ENCODE data around the gene TBCD.

Gene TBCD

GRCh38 chr17:82798752-82799151, 46.9 kb downstream of the TBCD start:
- Histone ChIP-seq H3K4me1 (ENCODE audit: insufficient read depth, low read length) (0 out of 2 replicates have a peak, but pooled peaks cover 4% of the 10 kb centered on the region), H3K27me3 (ENCODE audit: insufficient read depth, low read length) (no peaks in the 10 kb centered on the region), H3K4me3 (ENCODE audit: low read length) (no peak overlapping the region), H3K36me3 (ENCODE audit: insufficient read depth, low read length) (peaks cover 53% of the 10 kb centered on the region), H3K9me3 (ENCODE audit: insufficient read depth, low read depth, low read length) (no peaks in the 10 kb centered on the region), H3K27ac (ENCODE audit: low read depth, low read length) (no peak overlapping the region), H3K9ac (ENCODE audit: low read depth, low read length) (no peak overlapping the region)
- WGBS = 96% methylated on average over 7 of the region's 7 CpGs

DNA sequence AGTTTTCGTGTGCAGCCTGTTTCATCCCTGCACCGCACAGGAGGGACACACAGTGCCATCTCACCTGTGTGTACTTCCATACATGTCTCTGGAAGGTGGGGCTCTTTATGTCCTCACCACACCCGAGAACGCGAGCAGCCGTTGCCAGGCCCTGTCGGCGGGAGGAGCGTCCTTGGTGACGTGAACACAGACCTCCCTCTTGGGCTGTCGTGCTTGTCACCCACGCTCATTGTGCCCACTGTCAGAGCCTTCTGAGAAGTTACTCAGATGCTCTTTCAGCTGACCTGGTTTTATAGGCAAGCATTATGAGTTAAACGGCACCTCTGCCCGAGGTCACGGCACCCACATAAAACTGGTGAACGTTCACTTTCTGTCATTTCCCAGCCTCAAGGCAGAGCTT, 47.7 kb downstream of the TBCD start:
- no peaks in the 10 kb centered on the region for H3K27me3 ChIP-seq (ENCODE audit: insufficient read depth, low read length)
- H3K4me3 ChIP-seq (ENCODE audit: low read length) = no peak overlapping the region
- no peak overlapping the region for H3K9ac ChIP-seq (ENCODE audit: low read depth, low read length)
- 98% methylated on average over 16 of the region's 16 CpGs for WGBS
- H3K9me3 ChIP-seq (ENCODE audit: insufficient read depth, low read depth, low read length) = no peaks in the 10 kb centered on the region
- peaks cover 47% of the 10 kb centered on the region for H3K36me3 ChIP-seq (ENCODE audit: insufficient read depth, low read length)
- H3K4me1 ChIP-seq (ENCODE audit: insufficient read depth, low read length) = 0 out of 2 replicates have a peak, but pooled peaks cover 4% of the 10 kb centered on the region
- no peak overlapping the region for H3K27ac ChIP-seq (ENCODE audit: low read depth, low read length)

- H3K27me3 ChIP-seq (ENCODE audit: insufficient read depth, low read length) = no peaks in the 10 kb centered on the region
These were observed 49.0 kb downstream of the TBCD start for GRCh38 chr17:82800885-82801284.

DNA sequence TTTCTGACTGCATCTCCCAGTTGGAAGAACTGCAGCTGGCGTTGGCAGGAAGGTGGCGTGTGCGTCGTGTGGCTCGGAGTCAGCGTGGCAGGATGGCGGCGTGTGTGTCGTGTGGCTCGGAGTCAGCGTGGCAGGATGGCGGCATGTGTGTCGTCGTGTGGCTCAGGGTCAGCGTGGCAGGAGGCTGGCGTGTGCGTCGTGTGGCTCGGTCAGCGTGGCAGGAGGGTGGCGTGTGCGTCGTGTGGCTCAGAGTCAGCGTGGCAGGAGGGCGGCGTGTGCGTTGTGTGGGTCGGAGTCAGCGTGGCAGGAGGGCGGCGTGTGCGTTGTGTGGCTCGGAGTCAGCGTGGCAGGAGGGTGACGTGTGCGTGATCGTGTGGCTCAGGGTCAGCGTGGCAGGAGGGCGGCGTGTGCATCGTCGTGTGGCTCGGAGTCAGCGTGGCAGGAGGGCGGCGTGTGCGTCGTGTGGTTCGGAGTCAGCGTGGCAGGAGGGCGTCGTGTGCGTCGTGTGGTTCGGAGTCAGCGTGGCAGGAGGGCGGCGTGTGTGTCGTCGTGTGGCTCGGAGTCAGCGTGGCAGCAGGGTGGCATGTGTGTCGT, 49.6 kb downstream of the TBCD start:
- Histone ChIP-seq H3K4me1 (ENCODE audit: insufficient read depth, low read length) (0 out of 2 replicates have a peak, but pooled peaks cover 4% of the 10 kb centered on the region), H3K4me3 (ENCODE audit: low read length) (no peak overlapping the region), H3K36me3 (ENCODE audit: insufficient read depth, low read length) (peaks cover 43% of the 10 kb centered on the region), H3K9ac (ENCODE audit: low read depth, low read length) (no peak overlapping the region), H3K27ac (ENCODE audit: low read depth, low read length) (no peak overlapping the region), H3K27me3 (ENCODE audit: insufficient read depth, low read length) (no peaks in the 10 kb centered on the region), H3K9me3 (ENCODE audit: insufficient read depth, low read depth, low read length) (no peaks in the 10 kb centered on the region)
- WGBS = 98% methylated on average over 63 of the region's 63 CpGs

More at GRCh38 chr17:82800885-82801284, 49.0 kb downstream of the TBCD start:
- H3K9me3 ChIP-seq (ENCODE audit: insufficient read depth, low read depth, low read length) = no peaks in the 10 kb centered on the region
- 96% methylated on average over 15 of the region's 15 CpGs for WGBS
- H3K4me1 ChIP-seq (ENCODE audit: insufficient read depth, low read length) = 0 out of 2 replicates have a peak, but pooled peaks cover 4% of the 10 kb centered on the region
- no peak overlapping the region for H3K27ac ChIP-seq (ENCODE audit: low read depth, low read length)
- H3K4me3 ChIP-seq (ENCODE audit: low read length) = no peak overlapping the region
- H3K36me3 ChIP-seq (ENCODE audit: insufficient read depth, low read length) = peaks cover 37% of the 10 kb centered on the region
- H3K9ac ChIP-seq (ENCODE audit: low read depth, low read length) = no peak overlapping the region

DNA sequence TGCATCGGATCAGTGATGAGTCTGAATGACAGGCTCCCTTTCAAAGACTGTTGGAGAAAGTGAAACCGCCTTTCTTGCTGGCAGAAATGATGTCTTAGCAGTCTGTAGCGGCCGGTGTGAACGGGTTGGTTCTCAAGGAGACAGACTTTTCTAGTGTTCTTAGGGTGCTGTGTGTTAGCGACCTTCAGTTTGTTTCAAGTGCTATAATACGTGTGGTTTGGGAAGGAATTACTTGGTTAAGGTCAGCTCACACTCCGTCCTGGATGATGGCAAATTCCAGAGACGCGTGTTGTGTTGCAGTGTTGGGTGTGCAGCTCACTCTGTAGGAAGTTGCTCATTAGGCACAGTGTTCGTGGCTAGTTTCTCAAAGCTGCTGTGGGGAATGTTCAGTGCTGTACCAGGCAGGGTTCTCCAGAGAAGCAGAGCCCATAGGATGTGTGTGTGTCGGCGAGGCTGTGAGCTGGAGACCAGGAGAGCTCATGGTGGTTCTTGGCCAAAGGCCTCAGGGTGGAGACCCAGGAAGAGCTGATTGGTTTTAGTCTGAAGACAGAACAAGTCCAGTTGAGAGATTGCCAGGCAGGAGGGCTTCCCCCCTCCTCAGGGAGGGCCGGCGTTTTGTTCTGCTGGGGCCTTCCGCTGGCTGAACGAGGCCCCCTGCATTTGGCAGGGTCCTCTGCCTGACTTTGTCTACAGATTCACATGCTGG, 50.4 kb downstream of the TBCD start:
- no peak overlapping the region for H3K9ac ChIP-seq (ENCODE audit: low read depth, low read length)
- H3K36me3 ChIP-seq (ENCODE audit: insufficient read depth, low read length) = peaks cover 47% of the 10 kb centered on the region
- 0 out of 2 replicates have a peak, but pooled peaks cover 4% of the 10 kb centered on the region for H3K4me1 ChIP-seq (ENCODE audit: insufficient read depth, low read length)
- 95% methylated on average over 17 of the region's 17 CpGs for WGBS
- H3K9me3 ChIP-seq (ENCODE audit: insufficient read depth, low read depth, low read length) = no peaks in the 10 kb centered on the region
- H3K4me3 ChIP-seq (ENCODE audit: low read length) = no peak overlapping the region
- H3K27me3 ChIP-seq (ENCODE audit: insufficient read depth, low read length) = no peaks in the 10 kb centered on the region
- H3K27ac ChIP-seq (ENCODE audit: low read depth, low read length) = no peak overlapping the region

DNA sequence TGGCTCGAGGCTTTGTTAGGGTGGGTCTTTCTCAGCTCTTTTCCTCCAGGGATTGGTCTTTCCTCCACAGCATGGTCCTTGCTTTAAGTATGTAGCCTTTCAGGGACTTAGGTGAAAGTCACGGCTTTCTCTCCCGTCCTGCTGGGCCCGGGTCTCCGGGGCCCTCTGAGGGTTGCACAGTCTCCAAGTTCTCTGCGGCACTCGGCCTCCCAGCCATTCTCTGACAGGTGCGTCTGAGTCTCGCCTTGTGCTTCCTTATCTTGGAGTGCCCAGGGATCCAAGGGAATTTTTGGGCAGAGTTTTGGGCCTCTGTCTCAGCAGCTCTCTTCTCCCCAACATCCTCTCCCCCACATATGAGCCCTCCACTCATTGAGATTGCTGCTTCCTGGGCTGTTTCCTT, 51.3 kb downstream of the TBCD start:
- WGBS = 95% methylated on average over 9 of the region's 9 CpGs
- H3K4me3 ChIP-seq (ENCODE audit: low read length) = no peak overlapping the region
- no peaks in the 10 kb centered on the region for H3K27me3 ChIP-seq (ENCODE audit: insufficient read depth, low read length)
- no peaks in the 10 kb centered on the region for H3K9me3 ChIP-seq (ENCODE audit: insufficient read depth, low read depth, low read length)
- H3K9ac ChIP-seq (ENCODE audit: low read depth, low read length) = no peak overlapping the region
- H3K4me1 ChIP-seq (ENCODE audit: insufficient read depth, low read length) = 0 out of 2 replicates have a peak, but pooled peaks cover 4% of the 10 kb centered on the region
- no peak overlapping the region for H3K27ac ChIP-seq (ENCODE audit: low read depth, low read length)
- peaks cover 50% of the 10 kb centered on the region for H3K36me3 ChIP-seq (ENCODE audit: insufficient read depth, low read length)

DNA sequence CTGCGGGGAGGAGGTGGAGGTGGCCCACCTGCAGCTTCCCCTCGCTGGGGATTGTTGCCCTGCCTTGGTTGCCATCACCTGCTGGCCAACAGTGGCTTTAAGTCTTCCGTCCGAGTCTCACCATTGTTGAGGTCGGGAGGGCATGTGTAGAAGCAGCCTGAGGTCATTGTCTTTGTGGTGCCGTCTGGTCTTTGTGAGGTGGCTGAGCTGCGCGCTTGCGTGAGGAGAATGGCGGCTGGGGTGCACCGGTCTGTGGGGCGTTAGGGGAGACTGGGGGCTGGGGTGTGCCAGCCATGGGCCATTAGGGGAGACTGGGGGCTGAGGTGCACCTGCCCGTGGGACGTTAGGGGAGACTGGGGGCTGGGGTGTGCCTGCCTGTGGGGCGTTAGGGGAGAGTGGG, 51.7 kb downstream of the TBCD start:
- Histone ChIP-seq H3K36me3 (ENCODE audit: insufficient read depth, low read length) (peaks cover 47% of the 10 kb centered on the region), H3K27ac (ENCODE audit: low read depth, low read length) (no peak overlapping the region), H3K9me3 (ENCODE audit: insufficient read depth, low read depth, low read length) (no peaks in the 10 kb centered on the region), H3K4me1 (ENCODE audit: insufficient read depth, low read length) (0 out of 2 replicates have a peak, but pooled peaks cover 4% of the 10 kb centered on the region), H3K9ac (ENCODE audit: low read depth, low read length) (no peak overlapping the region), H3K4me3 (ENCODE audit: low read length) (no peak overlapping the region), H3K27me3 (ENCODE audit: insufficient read depth, low read length) (no peaks in the 10 kb centered on the region)
- 93% methylated on average over 15 of the region's 15 CpGs for WGBS

- H3K4me3 ChIP-seq (ENCODE audit: low read length) = no peak overlapping the region
- no peak overlapping the region for H3K9ac ChIP-seq (ENCODE audit: low read depth, low read length)
- 94% methylated on average over 27 of the region's 27 CpGs for WGBS
- H3K27ac ChIP-seq (ENCODE audit: low read depth, low read length) = no peak overlapping the region
- peaks cover 47% of the 10 kb centered on the region for H3K36me3 ChIP-seq (ENCODE audit: insufficient read depth, low read length)
- H3K27me3 ChIP-seq (ENCODE audit: insufficient read depth, low read length) = no peaks in the 10 kb centered on the region
- H3K9me3 ChIP-seq (ENCODE audit: insufficient read depth, low read depth, low read length) = no peaks in the 10 kb centered on the region
- H3K4me1 ChIP-seq (ENCODE audit: insufficient read depth, low read length) = 0 out of 2 replicates have a peak, but pooled peaks cover 4% of the 10 kb centered on the region
These were observed 52.8 kb downstream of the TBCD start for GRCh38 chr17:82804442-82805191.

- no peak overlapping the region for H3K27ac ChIP-seq (ENCODE audit: low read depth, low read length)
- 0 out of 2 replicates have a peak, but pooled peaks cover 4% of the 10 kb centered on the region for H3K4me1 ChIP-seq (ENCODE audit: insufficient read depth, low read length)
- peaks cover 47% of the 10 kb centered on the region for H3K36me3 ChIP-seq (ENCODE audit: insufficient read depth, low read length)
- WGBS = 95% methylated on average over 13 of the region's 13 CpGs
- no peak overlapping the region for H3K9ac ChIP-seq (ENCODE audit: low read depth, low read length)
- no peaks in the 10 kb centered on the region for H3K27me3 ChIP-seq (ENCODE audit: insufficient read depth, low read length)
- H3K4me3 ChIP-seq (ENCODE audit: low read length) = no peak overlapping the region
- no peaks in the 10 kb centered on the region for H3K9me3 ChIP-seq (ENCODE audit: insufficient read depth, low read depth, low read length)
These were observed 53.4 kb downstream of the TBCD start for GRCh38 chr17:82805254-82805653.

- H3K4me3 ChIP-seq (ENCODE audit: low read length) = no peak overlapping the region
- WGBS = 96% methylated on average over 19 of the region's 19 CpGs
- 0 out of 2 replicates have a peak, but pooled peaks cover 4% of the 10 kb centered on the region for H3K4me1 ChIP-seq (ENCODE audit: insufficient read depth, low read length)
- H3K9me3 ChIP-seq (ENCODE audit: insufficient read depth, low read depth, low read length) = no peaks in the 10 kb centered on the region
- no peak overlapping the region for H3K27ac ChIP-seq (ENCODE audit: low read depth, low read length)
- H3K36me3 ChIP-seq (ENCODE audit: insufficient read depth, low read length) = peaks cover 46% of the 10 kb centered on the region
- H3K9ac ChIP-seq (ENCODE audit: low read depth, low read length) = no peak overlapping the region
- H3K27me3 ChIP-seq (ENCODE audit: insufficient read depth, low read length) = no peaks in the 10 kb centered on the region
These were observed 54.0 kb downstream of the TBCD start for GRCh38 chr17:82805823-82806222.

DNA sequence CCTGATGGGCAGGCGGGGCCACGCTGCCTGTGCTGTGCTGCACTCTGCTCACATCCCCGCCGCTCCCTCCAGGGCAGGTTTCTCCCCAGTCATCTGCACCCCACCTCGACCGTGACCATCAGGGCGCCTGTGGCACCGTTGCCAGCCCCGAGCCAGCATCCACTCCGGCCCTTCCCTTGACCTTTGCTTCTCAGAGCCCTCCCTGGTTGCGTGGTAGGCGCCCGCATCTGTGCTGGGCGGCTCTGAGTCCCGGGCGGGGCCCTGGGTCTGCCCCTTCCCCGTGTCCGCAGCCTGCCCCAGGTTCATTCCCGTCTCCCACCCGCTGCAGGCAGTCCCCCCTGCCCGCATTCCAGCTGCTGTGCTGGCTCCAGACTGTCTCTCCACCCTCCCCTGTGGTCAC, 54.8 kb downstream of the TBCD start:
- Histone ChIP-seq H3K27me3 (ENCODE audit: insufficient read depth, low read length) (no peaks in the 10 kb centered on the region), H3K9ac (ENCODE audit: low read depth, low read length) (no peak overlapping the region), H3K27ac (ENCODE audit: low read depth, low read length) (no peak overlapping the region), H3K4me1 (ENCODE audit: insufficient read depth, low read length) (0 out of 2 replicates have a peak, but pooled peaks cover 4% of the 10 kb centered on the region), H3K36me3 (ENCODE audit: insufficient read depth, low read length) (peaks cover 50% of the 10 kb centered on the region), H3K9me3 (ENCODE audit: insufficient read depth, low read depth, low read length) (no peaks in the 10 kb centered on the region), H3K4me3 (ENCODE audit: low read length) (no peak overlapping the region)
- whole genome bisulfite sequencing = 95% methylated on average over 21 of the region's 21 CpGs

Measured in HUES64 (cell line).